Glutamatergic neuron (in vitro differentiated cells): Measurements from ENCODE around the gene KRT13. TPM values are rescaled to one million over a fixed set of nuclear protein-coding genes. Genes with fewer than 3 reads are reported as not detected.

Experiments
- DNase-seq: peaks from one replicate; pipeline ENCODE4 v3.0.0; 2022
- H3K27ac Mint-ChIP-seq: one replicate; pipeline ENCODE4 v1.8.0; 2020; ENCODE audit warnings: mild to moderate bottlenecking, mixed read lengths, inconsistent platforms; ENCODE audit not compliant: unreplicated experiment
- H3K27me3 Mint-ChIP-seq: one replicate; pipeline ENCODE4 v1.8.0; 2020; ENCODE audit warnings: mild to moderate bottlenecking, moderate library complexity, mixed read lengths, inconsistent platforms; ENCODE audit not compliant: unreplicated experiment
- H3K36me3 Mint-ChIP-seq: one replicate; pipeline ENCODE4 v1.8.0; 2020; ENCODE audit warnings: mild to moderate bottlenecking, mixed read lengths, inconsistent platforms; ENCODE audit not compliant: unreplicated experiment
- H3K4me1 Mint-ChIP-seq: one replicate; pipeline ENCODE4 v1.8.0; 2020; ENCODE audit warnings: mild to moderate bottlenecking, low read depth, mixed read lengths, inconsistent platforms; ENCODE audit not compliant: unreplicated experiment
- H3K4me3 Mint-ChIP-seq: one replicate; pipeline ENCODE4 v1.8.0; 2020; ENCODE audit warnings: mild to moderate bottlenecking, mixed read lengths, inconsistent platforms; ENCODE audit not compliant: unreplicated experiment
- H3K9me3 Mint-ChIP-seq: one replicate; pipeline ENCODE4 v1.8.0; 2020; ENCODE audit warnings: mild to moderate bottlenecking, moderate library complexity, mixed read lengths, inconsistent platforms; ENCODE audit not compliant: unreplicated experiment
- CTCF ChIP-seq: fragments of 200-600 bp; sonication (generic); IDR thresholded peaks from one replicate; pipeline ENCODE4 v1.5.0; 2021; ENCODE audit not compliant: partially characterized antibody, unreplicated experiment
- long read RNA-seq: library from polyadenylated mRNA; unstranded; transcript quantifications from one replicate; pipeline ENCODE4 v2.0.0, GENCODE V29; 2020; ENCODE audit not compliant: unreplicated experiment
- total RNA-seq: library from RNA; stranded (reverse); fragmentation: NEBNext Ultra II Directional; extraction: Animal tissue kit (Norgen Biotek cat#: 25700); gene quantifications from one replicate; pipeline ENCODE4 v1.2.1, GENCODE V29; 2021; ENCODE audit not compliant: unreplicated experiment

KRT13 gene
- not detected for total RNA-seq
- long read RNA-seq: 0 reads

GRCh38 chr17:41505007-41505808, at the start of gene KRT13:
TSS of gene KRT13 (minus strand) at chr17:41505612. CDS start at chr17:41505550, 62 bp downstream.
- Mint-ChIP-seq H3K27ac (no peak within 1 kb of the TSS), H3K4me1 (no peaks in the 10 kb centered on the region), H3K27me3 (peaks cover 5% of the 10 kb centered on the region), H3K9me3 (peaks cover 3% of the 10 kb centered on the region), H3K4me3 (no peak within 1 kb of the TSS), H3K36me3 (no peaks in the 10 kb centered on the region)
- DNase-seq: no peak
- TF ChIP-seq CTCF: no peak

- H3K27me3 Mint-ChIP-seq: peaks cover 2% of the 10 kb centered on the region
- peaks cover 2% of the 10 kb centered on the region for H3K9me3 Mint-ChIP-seq
- DNase-seq: no peak
- H3K4me3 Mint-ChIP-seq: no peak overlapping the region
- H3K36me3 Mint-ChIP-seq: no peaks in the 10 kb centered on the region
- H3K27ac Mint-ChIP-seq: no peak overlapping the region
- no peak for TF ChIP-seq CTCF
- no peaks in the 10 kb centered on the region for H3K4me1 Mint-ChIP-seq
Measured at GRCh38 chr17:41553987-41554680, 48.7 kb upstream of the KRT13 start.

- Mint-ChIP-seq H3K27ac (no peak overlapping the region), H3K27me3 (peaks cover 2% of the 10 kb centered on the region), H3K36me3 (no peaks in the 10 kb centered on the region), H3K4me3 (no peak overlapping the region), H3K9me3 (peaks cover 3% of the 10 kb centered on the region), H3K4me1 (no peaks in the 10 kb centered on the region)
- no peak for TF ChIP-seq CTCF
- DNase-seq: no peak
Measured at GRCh38 chr17:41553176-41553575, 47.8 kb upstream of the KRT13 start.

GRCh38 chr17:41552455-41552854, 47.0 kb upstream of the KRT13 start:
- no peak overlapping the region for H3K4me3 Mint-ChIP-seq
- no peaks in the 10 kb centered on the region for H3K4me1 Mint-ChIP-seq
- no peak overlapping the region for H3K27ac Mint-ChIP-seq
- no peak for TF ChIP-seq CTCF
- H3K27me3 Mint-ChIP-seq: peaks cover 2% of the 10 kb centered on the region
- DNase-seq: no peak
- no peaks in the 10 kb centered on the region for H3K36me3 Mint-ChIP-seq
- H3K9me3 Mint-ChIP-seq: peaks cover 3% of the 10 kb centered on the region

GRCh38 chr17:41551365-41551764, 46.0 kb upstream of the KRT13 start:
- DNase-seq: no peak
- no peaks in the 10 kb centered on the region for H3K4me1 Mint-ChIP-seq
- no peak overlapping the region for H3K4me3 Mint-ChIP-seq
- no peak overlapping the region for H3K27ac Mint-ChIP-seq
- no peak for TF ChIP-seq CTCF
- peaks cover 4% of the 10 kb centered on the region for H3K9me3 Mint-ChIP-seq
- peaks cover 5% of the 10 kb centered on the region for H3K36me3 Mint-ChIP-seq
- peaks cover 4% of the 10 kb centered on the region for H3K27me3 Mint-ChIP-seq
